Measurements from ENCODE around the gene XPNPEP1.
A peak's percentile ranks its signal among the peaks of the same experiment; 100 is the strongest.

Gene XPNPEP1

DNA sequence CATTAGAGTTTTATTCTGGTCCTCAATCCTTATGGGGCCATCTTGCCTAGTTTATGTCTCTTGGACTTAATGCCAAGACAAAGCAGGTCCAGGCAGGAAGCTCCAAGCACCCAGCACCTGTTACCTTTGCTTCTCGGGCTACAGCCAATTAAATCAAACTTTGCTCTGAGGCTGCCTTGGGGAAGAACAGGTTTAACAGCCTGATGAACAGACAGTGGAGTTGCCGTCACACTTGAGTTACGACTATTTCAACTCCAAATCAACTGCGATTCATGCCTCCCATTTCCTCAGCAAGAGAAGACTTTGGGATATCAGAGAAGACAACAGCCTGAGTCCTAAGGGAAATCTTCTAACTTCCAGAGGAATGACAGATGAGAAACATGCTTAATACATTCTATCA is 62.2 kb downstream of the XPNPEP1 start:
- peak; percentile 37 for DNase-seq

DNA sequence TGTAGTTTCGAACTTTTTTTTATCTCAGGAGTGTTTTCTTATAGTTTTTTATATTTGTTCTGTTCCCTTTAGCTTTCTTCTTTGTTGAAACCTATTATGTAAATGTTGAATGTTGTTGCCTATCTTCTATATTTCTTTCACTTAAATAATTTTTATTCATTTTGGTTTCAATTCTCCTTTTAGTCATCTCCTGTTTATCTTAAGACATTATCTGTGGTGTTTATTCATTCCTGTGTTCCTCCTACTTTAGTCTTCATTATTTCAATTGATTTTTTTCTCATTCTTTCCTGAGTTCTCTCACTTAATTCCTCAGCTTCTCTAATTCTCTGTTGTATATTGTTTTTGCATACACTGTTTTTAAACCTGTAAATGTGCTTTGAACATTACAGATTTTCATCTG is 64.1 kb downstream of the XPNPEP1 start:
- no peak for DNase-seq

DNA sequence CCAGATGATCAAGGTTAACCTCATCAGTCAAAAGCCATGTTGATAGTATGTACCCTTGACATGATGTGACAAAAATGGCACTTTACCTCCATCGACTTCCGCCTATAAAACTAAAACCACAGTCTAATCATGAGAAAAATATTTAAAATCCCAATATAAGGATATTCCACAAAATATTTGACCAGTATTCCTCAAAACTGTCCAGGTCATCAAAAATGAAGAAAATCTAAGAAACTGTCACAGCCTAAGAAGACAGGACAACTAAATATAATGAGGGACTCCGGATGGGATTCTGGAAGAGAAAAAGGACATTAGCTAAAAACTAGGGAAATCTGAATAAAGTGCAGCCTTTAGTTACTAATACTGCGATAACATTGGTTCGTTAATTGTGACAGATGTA is 67.6 kb downstream of the XPNPEP1 start:
- DNase-seq, result no peak

GRCh38 chr10:109853921-109854320 is 69.4 kb downstream of the XPNPEP1 start:
- DNase-seq, result no peak

DNA sequence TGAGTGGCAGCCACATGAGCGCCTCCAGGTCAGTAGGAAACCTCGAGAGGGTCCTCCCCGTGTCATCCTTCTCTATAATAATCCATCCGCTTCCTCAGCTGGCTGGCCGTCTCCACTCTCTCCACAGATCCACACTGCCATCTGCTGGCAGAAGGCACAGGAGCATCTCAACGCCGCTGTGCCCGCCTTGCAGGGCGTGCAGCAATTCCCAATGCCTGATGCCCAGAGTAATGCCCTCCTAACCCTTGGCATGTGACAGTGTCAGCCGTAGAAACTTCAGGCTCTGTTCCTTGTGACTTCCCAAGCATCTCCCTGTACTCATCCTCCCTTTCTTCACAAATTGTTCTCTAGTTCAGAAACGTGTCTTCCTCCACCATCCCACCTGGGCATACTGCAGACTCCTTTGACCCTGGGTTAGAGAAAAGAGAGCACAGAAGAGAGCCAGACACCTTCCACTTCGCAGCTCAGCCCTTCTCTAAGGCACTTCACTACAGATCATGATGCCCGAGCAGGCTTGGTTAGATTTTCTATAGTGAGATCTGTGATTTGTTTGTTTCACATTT is 70.8 kb downstream of the XPNPEP1 start:
- DNase-seq, result peak; percentile 52

DNA sequence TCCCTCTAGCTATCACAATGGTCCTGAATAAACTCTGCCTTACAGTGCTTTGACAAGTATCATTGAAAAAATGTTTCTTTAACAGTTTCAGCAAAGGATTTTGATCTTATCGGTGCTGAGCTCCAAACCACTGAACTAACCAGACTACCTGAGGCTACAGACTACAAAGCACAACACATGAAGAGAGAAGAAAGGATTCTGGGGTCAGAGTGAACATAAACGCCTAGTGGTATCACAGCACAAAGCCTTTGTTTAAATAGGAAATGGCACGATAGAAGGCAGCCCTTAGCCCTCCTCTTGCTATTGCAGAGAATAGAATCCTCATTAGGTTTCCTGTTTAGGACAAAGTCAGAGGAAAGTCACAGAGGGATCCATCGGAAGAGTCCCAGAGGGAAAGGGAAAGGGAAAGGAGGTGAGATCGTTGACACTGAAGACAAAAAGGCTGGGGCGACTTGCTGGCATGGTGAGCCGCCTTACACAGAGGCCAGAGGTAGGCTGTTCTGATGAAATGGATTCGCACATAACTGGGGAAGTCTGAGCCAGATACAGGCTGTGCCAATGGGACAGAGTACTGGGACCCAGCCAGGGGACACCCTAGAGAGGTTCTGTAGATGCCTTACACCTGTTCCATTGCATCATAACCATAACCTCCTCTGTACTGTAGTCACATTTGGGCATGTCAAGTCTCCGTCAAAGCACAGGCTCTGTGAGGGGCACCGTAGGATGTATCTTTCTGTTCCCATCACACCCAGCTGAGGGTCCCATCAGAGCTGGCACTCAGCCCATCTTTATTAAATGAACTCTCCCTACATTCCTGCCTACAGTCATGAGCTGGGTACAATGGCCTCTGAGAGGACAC is 71.5 kb downstream of the XPNPEP1 start:
- no peak for DNase-seq

GRCh38 chr10:109846832-109847231 is 76.5 kb downstream of the XPNPEP1 start:
- no peak for DNase-seq

- no peak for DNase-seq
Measured at GRCh38 chr10:109845308-109845707, 78.0 kb downstream of the XPNPEP1 start.

- DNase-seq, result no peak
Measured at GRCh38 chr10:109838592-109839244, 84.6 kb downstream of the XPNPEP1 start.

- DNase-seq, result no peak
Measured at GRCh38 chr10:109837384-109837783, 85.9 kb downstream of the XPNPEP1 start.

- no peak for DNase-seq
Measured at GRCh38 chr10:109835257-109835656, 88.1 kb downstream of the XPNPEP1 start.

DNA sequence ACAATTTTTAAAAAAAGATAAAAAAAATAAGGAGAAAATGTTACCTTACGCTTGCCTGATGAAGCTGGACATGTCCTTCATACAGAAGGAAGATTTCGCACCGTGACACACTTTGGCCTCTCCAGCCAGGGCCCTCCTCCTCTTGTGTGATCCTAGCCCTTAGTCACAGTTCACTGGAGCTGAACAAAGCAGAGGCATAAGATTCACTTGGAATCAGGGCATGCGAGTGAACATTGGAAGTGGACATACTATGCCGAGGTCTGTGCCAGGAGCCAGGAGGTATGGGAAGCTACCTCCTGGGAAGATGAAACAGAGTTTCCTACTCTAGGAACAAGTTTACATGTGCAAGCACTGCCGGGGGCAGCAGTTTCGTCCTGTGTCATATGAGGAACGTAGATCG is 91.5 kb downstream of the XPNPEP1 start:
- DNase-seq, result no peak

GRCh38 chr10:109824206-109824605 is 99.1 kb downstream of the XPNPEP1 start:
- DNase-seq, result no peak

GRCh38 chr10:109823196-109823595 is 100.1 kb downstream of the XPNPEP1 start:
- DNase-seq, result no peak

DNA sequence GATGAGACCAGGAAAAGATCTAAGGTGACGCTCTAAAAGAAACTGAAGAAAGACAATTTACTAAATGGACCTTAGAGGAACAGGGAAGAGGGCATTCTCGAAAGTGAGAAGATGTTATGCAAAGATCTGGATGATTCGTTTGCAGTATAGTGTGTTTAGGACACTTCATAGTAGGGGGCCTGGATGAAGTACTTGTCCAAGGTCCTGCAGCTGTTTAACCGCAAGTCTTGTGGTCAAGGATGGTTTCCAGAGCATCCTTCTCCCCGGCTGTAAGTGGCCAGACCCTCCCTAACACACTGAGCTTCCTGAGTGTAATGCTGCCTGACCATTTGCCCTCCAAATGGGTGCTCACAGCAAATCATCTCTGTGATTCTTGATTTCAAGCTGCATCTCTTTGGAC is 101.6 kb downstream of the XPNPEP1 start:
- DNase-seq, result no peak

DNA sequence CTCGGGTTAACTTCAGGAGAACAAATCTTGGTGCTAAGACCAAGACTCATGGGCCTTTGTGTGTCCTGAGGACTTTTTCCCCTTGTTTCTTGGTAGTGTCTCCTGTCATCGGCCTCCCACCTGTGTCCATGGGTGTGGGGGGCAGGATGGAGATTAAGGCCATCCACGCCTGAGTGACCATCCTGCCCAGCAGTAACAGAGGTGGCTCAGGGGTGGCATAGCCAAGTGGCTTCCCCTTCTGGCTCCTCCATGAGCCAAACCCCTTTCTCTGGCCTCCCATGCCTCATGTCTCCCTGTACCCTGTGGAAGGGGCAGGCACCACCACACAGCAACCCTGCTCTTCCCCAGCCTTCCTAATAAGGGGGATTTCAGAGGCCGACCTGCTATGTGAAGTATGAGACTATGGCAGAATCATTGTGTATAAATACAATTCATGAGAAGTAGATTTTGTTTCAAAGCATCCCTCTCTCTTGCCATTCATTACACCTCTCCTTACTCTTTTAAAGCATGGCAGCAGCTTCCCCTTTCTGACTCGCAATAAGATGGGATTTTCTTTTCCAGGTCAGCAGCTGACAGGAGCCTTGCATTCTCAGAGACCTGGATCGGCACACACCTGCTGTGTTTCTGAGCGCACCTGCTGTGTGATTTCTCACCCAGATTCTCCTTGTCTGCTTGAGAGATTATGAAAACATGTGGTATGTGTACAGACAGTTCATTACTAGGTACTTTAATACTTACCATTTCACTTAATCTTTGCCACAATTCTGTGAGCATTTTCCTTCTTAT is 102.5 kb downstream of the XPNPEP1 start:
- DNase-seq, result no peak

DNA sequence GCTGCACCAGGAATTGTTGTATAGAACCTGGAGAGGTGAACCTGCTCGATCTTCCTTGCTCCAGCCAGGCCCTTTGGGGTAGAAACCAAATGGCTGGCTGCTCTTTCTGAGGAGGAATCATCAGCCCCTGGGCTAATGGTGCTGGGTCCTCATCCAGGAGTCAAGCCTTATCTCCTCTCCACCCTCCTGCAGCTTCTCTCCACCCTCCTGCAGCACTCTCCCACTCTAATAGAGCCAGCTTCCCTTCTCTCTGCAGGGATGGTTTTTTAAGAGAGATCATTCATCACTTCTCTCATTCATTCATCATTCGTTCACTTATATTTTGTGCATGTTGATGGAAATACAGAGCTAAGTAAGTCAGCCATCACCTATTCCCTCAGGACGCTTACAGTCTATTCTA is 103.5 kb downstream of the XPNPEP1 start:
- no peak for DNase-seq

Measured in NCI-H1694 treated with DMSO at 0.1 percent for 48 hours (cell line).